Measurements from ENCODE around the gene PRIMPOL. TPM values are rescaled to one million over a fixed set of nuclear protein-coding genes. Genes with fewer than 3 reads are reported as not detected.
"Not testable (repeated sequence)": the region's sequence is repeated elsewhere in the genome, so short reads cannot be mapped to it uniquely, and the experiment has no call there.

Gene PRIMPOL, protein sequence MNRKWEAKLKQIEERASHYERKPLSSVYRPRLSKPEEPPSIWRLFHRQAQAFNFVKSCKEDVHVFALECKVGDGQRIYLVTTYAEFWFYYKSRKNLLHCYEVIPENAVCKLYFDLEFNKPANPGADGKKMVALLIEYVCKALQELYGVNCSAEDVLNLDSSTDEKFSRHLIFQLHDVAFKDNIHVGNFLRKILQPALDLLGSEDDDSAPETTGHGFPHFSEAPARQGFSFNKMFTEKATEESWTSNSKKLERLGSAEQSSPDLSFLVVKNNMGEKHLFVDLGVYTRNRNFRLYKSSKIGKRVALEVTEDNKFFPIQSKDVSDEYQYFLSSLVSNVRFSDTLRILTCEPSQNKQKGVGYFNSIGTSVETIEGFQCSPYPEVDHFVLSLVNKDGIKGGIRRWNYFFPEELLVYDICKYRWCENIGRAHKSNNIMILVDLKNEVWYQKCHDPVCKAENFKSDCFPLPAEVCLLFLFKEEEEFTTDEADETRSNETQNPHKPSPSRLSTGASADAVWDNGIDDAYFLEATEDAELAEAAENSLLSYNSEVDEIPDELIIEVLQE
- 10 to 100 TPM; 31.9 to 43.8 (median 34.4) TPM for polyA plus RNA-seq (ENCODE audit: insufficient read length in 4 of 4)

DNA sequence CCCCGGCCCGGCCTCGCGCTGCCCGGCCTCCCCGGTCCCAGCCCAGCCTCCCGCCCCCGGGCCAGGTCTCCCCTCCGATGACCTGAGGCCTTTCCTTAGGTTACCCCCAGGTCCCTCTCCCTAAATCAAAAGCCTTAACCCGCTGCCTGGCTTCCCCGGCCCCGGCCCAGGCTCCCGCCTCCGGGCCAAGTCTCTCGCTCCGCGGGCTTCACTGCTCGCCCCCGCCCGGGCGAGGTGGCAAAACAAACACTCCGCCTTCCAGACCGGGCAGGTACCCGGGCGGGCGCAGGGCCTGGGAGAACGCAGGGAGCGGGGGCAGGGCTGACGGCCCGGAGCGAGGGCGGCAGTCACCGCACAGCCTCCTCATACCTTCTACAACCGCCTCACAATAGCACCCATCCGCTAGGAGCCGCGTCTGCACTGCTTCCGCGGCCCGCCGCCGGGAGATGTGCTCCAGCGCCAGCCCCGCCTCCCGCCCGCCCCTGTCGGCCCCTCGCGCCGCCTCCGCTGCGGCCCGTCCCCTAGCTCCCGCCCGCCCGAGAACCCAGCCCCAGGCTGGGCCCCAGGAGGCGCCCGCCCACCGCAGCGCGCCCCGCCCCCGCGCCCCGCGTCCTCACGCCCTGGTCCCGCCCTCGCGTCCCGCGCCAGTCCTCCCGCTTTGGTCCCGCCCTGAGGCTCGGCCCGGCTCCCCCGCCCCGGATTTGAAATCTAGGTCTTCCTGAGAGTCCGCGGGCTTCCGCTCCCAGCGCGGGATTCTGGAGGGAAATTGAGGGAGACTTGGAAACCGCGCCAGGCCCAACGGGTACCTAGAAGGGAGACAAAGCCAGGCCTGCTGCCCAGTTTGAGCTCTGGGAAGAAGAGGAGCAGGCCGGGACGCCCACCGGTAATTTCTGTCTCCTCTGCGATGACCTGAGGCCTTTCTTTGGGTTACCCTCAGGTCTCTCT, at the start of gene PRIMPOL, which contains the start of gene CASP3:
TSS of gene PRIMPOL (plus strand) at position 713 of the 945 bp plus-strand sequence. CDS start 7,403 bp downstream, outside the sequence.
TSS of gene CASP3 (minus strand) at position 422 of the 945 bp plus-strand sequence. CDS start 10,994 bp downstream, outside the sequence.
- peak; percentile 83 to 91 (median 90) for DNase-seq (ENCODE audit: low read depth in 4 of 4, low spot score in 3 of 4)

DNA sequence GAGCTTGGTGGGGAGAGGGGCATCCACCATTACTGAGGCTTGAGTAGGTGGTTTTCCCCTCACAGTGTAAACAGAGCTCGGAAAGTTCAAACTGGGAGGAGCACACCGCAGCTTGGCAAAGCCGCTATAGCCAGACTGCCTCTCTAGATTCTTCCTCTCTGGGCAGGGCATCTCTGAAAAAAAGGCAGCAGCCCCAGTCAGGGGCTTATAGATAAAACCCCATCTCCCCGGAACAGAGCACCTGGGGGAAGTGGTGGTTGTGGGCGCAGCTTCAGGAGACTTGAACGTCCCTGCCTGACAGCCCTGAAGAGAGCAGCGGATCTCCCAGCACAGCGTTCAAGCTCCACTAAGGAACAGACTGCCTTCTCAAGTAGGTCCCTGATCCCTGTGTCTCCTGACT, 48.6 kb upstream of the PRIMPOL start:
- DNase-seq (ENCODE audit: low read depth in 4 of 4, low spot score in 3 of 4), result not testable (repeated sequence)

DNA sequence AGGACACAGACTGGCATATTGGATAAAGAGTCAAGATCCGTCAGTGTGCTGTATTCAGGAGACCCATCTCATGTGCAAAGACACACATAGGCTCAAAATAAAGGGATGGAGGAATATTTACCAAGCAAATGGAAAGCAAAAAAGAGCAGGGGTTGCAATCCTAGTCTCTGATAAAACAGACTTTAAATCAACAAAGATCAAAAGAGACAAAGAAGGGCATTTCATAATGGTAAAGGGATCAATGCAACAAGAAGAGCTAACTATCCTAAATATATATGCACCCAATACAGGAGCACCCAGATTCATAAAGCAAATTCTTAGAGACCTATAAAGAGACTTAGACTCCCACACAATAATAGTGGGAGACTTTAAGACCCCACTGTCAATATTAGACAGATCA, 46.7 kb upstream of the PRIMPOL start:
- DNase-seq (ENCODE audit: low read depth in 4 of 4, low spot score in 3 of 4), result not testable (repeated sequence)

DNA sequence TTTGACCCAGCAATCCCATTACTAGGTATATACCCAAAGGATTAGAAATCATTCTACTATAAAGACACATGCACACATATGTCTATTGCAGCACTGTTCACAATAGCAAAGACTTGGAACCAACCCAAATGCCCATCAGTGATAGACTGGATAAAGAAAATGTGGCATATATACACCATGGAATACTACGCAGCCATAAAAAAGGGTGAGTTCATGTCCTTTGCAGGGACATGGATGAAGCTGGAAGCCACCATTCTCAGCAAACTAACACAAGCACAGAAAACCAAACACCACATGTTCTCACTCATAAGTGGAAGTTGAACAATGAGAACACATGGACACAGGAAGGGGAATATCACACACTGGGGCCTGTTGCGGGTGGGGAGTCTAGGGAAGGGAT, 42.1 kb upstream of the PRIMPOL start:
- DNase-seq (ENCODE audit: low read depth in 4 of 4, low spot score in 3 of 4), result not testable (repeated sequence)

DNA sequence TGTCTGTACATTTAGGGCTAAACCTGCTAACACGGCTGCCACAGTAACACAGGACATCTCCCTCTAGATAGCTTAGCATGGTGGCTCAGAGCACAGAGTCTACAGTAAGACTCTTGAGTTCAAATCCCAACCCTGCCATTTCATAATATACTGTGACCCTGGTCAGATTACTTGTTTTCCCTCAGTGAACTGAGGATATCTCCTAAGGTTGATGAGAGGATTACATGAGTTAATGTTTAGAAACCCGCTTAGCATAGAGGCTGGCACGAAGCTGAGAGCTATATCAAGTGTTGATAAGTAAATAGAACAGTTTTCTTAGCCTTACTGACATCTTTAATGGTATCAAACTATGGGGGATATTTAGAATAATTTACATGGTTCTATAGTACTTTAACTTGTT, 37.5 kb upstream of the PRIMPOL start:
- no peak for DNase-seq (ENCODE audit: low read depth in 4 of 4, low spot score in 3 of 4)

DNA sequence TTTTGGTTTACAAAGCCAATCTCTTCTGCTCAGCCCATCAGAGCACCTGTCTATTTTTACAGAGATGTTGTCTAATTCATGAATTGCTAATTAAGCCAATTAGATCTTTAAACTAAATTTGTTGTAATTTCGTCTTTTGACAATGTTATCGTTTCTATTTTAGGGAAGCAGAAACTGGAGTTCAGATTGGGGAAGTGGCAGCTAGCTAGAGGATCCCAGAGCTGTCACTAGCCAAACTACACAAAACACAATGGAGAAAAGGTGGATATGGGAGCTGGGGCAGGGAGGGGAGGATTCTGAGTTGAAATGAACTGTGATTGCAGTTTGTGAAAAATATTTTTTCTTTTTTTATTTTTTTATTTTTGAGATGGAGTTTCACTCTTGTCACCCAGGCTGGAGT, 36.1 kb upstream of the PRIMPOL start:
- no peak for DNase-seq (ENCODE audit: low read depth in 4 of 4, low spot score in 3 of 4)

DNA sequence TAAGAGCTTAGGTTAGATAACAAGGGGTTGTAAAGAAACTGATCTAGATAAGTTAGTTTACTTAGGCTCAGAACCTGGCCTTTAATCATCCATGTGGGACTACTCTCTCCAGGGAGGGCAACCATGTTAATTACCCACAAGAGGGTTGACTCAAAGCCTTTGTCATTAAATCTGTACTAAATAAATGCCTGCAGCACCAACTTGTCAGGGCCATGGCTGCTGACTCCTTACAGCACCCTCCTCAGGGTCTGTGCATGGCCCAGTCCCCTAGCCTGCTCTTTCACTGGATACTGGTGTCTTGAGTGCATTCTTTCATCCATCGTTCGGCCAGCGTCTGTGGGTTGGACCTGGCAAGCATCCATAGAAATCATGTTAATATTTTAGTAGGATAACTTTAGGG, 35.0 kb upstream of the PRIMPOL start:
- DNase-seq (ENCODE audit: low read depth in 4 of 4, low spot score in 3 of 4), result no peak

DNA sequence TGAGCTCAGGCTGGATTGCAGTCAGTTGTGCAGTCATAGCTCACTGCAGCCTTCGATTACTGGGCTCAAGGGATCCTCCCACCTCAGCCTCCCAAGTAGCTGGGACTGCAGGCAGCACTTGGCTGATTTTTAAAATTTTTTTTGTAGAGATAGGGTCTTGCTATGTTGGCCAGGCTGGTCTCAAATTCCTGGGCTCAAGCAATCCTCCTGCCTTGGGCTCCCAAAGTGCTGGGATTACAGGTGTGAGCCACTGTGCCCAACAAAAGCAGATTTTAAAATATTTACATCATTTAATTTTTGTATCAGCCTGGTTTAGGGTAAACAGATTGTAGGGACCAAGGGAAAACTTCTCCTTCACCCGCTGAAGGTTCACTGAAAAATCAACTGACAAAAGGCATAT, 33.4 kb upstream of the PRIMPOL start:
- not testable (repeated sequence) for DNase-seq (ENCODE audit: low read depth in 4 of 4, low spot score in 3 of 4)

DNA sequence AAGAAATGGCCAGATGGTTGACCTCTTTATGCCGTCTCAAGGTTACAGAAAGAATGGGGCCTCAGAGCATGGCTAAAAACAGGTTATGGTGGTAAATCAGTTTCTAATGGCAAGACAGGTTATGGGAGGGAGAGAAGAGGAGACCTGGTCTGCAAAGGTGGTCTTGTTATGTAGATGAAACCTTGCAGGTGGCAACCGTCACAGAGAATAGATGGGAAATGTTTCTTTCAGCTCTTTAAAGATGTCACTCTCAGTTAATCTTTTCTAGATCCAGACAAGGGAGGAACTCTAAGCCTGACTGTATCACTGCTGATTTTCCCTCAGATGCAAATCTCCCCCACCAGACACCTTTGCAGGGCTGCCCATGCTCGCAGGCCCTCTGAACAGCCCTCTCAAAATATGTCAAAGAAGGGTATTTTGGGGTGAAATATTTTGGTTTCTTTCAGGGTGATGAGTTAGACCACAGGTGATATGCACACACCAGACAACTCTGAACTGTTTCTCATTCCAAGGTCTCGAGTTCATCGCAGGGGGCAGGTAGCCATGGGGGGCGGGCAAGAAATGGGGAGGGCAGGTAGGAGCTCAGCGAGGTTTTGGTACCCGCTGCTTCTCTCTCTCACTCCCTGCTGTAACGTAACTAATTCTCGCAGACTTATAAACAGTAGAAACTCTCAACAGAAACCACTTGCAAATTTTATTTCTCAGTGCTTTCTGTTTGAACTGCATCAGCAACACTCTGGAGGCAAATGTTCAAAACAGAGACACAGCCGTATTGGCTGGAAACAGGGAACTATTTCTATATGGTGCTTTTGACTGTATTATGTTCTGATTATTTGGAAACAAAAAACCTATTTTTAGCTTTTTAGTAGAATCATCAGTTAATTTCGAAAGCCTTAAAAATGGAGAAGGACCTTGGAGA, 32.6 kb upstream of the PRIMPOL start:
- no peak for DNase-seq (ENCODE audit: low read depth in 4 of 4, low spot score in 3 of 4)

DNA sequence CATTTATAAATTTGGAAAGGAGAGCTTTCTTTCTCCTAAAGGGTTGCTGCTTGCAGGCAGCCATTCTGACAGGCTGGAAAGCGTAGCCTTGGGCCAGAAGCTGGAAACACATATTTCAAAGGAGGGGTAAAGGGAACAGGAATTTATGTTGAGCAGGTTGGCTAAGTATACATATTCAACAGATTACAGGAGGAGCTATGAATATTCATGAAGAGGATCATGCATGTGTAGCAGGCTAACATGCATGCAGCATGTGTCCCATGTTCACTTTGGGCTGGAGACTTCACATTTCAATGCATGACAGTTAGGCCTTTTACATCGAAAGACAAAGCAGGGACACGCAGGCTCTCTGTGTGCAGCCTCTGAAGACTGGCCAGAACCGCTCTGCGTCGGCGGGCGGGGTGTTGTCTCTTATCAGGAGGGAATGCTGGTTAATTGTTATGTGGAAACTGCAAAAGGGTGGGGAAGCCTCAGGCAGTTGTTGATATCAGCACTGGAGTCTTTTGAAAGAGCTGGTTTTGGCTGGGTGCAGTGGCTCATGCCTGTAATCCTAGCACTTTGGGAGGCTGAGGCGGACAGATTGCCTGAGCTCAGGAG, 31.8 kb upstream of the PRIMPOL start:
- no peak for DNase-seq (ENCODE audit: low read depth in 4 of 4, low spot score in 3 of 4)

DNA sequence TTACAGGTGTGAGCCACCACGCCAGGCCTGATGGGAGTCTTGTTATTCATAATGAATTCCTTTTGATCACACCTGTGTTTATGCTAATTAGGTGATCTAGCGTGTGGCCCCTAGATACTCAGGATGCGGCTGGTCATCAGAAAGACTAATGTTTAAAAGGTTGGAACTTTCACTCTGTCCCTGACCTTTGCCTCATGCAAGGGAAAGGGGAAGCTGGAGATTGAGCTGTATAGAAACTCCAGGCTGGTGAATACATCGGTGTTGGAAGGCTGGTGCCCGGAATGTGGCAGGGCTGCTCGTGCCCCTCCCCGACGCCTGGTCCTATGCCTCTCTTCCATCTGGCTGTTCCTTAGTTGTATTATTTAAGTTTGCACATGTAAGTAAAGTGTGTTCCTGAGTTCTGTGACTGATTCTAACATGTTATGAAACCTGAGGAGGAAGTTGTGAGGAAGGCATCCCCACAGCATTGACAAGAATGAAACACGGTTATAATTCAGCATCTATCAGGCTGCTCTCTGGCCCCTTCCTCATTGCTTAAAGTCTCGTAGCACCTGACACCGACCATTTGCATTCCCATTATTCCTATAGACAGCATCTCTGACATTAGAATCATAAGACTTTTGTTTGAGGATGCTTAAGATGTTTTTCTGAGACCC, 29.2 kb upstream of the PRIMPOL start:
- no peak for DNase-seq (ENCODE audit: low read depth in 4 of 4, low spot score in 3 of 4)

DNA sequence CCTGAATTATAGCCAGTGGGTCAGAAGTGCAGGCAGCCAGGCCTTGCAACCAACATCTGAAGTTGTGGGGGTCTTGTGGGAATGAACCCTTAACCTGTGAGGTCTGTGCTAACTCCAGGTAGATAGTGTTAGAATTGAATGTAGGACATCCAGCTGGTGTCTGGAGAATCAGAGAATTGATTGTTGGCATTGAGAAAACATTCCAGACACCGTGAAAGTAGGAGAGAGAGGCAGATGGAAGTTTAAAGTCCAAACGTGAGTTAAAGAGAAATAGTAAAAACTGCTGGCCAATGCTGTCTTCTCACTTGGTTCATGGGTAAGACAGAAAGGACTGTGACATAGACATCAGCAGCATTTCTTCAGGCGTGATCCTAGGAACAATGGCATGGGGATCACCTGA, 28.0 kb upstream of the PRIMPOL start:
- no peak for DNase-seq (ENCODE audit: low read depth in 4 of 4, low spot score in 3 of 4)

DNA sequence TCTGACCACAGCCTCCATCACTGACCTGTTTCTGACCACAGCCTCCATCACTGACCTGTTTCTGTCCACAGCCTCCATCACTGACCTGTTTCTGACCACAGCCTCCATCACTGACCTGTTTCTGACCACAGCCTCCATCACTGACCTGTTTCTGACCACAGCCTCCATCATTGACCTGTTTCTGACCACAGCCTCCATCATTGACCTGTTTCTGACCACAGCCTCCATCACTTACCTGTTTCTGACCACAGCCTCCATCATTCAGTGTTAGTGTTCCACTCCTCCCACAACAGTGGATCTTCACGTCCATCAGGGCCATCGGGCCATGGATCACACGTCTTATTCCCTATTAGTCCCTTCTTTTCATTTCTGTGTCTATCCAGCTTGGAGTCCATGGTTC, 25.0 kb upstream of the PRIMPOL start:
- DNase-seq (ENCODE audit: low read depth in 4 of 4, low spot score in 3 of 4), result not testable (repeated sequence)

DNA sequence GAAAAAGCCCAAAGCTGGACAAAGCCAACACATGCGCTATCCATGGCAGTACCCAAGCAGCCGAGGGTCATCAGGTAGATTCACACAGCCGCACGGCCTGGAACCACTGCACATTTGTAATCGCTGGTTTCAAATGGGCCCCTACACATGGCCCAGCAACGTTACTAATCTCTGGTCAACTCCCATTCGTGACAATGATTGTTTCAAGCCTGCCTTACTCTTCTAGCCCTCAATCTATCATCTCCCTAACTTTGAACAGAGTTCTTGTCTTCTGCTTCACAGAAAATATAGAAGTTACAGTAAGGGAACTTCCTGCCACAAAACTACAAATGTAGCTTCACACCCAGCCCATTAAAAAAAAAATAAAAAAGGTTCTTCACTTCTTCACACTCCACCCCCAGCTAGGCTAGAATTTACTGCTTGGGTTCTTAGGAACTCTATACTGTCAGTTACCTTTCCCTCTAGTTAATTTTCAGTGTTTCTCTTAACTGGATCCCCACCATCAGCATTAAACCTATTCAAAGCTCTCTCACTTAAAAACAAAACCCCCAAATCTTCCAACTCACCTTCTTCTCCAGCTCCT, 24.5 kb upstream of the PRIMPOL start:
- no peak for DNase-seq (ENCODE audit: low read depth in 4 of 4, low spot score in 3 of 4)

DNA sequence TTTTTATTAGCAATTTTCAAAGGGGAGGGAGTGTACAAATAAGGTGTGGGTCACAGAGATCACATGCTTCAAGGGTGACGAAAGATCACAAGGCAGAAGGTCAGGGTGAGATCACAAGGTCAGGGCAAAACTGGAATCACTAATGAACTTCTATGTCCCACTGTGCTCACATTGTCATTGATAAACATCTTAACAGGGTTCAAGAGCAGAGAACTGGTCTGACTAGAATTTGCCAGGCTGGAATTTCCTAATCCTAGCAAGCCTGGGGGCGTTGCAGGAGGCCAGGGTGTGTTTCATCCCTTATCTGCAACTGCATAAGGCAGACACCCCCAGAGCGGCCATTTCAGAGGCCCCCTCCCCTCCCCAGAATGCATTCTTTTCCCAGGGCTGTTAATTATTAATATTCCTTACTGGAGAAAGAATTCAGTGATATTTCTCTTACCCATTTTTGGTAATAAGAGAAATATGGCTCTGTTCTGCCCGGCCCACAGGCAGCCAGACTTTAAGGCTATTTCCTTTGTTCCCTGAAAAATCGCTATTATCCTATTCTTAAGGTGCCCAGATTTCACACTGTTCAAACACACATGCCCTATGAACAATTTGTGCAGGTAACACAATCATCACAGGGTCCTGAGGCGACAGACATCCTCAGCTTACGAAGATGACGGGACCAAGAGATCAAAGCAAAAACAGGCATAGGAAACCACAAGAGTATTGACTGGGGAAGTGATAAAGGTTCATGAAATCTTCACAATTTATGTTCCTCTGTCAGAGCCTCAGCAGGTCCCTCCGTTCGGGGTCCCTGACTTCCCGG, 23.5 kb upstream of the PRIMPOL start:
- not testable (repeated sequence) for DNase-seq (ENCODE audit: low read depth in 4 of 4, low spot score in 3 of 4)

DNA sequence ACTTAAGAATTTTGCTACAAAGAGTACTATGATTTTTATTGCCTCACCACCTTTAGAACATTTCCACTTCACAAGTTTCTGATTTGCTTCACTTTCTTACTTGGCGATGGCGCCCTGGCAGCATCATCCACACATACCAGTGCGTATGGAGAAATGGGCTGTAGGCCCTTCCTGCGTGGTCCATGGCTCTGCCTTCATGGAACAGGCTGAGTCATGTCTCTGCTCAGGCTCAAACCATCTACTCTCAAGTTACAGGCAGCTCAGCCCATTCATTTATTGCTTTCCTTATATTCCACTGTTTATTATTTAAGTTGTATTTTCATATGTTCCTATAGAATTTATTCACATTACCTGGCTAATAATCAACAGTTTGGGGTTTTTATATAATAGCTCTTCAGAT, 21.4 kb upstream of the PRIMPOL start:
- no peak for DNase-seq (ENCODE audit: low read depth in 4 of 4, low spot score in 3 of 4)

DNA sequence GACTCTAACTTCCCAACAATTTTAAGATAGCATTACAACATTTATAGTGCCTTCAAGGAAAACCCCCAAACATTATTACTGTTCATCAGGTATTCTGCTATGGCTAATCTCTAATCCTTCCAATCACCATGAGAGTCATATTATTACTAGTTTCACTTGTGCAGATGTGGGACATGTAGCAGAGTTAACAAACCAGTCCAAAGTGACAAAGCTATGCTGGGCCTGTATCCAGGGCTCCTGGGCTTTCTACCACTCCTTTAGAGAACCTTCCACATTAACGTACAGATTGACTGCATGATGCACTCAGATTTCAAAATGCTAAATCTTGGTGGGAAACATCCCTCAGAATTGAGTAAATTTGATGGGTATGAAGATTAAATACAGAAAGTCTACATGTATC, 16.7 kb upstream of the PRIMPOL start:
- DNase-seq (ENCODE audit: low read depth in 4 of 4, low spot score in 3 of 4), result no peak

DNA sequence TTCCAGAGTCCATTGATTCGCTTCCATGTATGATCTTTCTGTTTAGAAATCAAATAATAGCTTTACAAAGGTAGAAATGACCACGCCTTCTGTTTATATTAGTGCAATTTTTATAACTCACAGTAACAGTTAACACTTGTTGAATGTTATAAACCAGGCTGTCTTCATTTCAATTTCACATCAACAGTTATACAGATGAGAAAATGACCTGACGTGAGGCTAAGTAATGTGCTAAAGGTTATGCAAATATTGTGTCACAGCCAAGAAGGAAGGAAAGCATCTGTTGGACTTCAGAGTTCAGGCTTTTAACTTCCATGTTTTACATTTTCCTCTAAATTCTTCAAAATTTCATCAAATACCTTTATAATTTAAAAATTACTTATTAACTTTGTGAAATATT, 14.2 kb upstream of the PRIMPOL start:
- DNase-seq (ENCODE audit: low read depth in 4 of 4, low spot score in 3 of 4), result no peak

Measured in left renal pelvis (tissue), 4 donors.